HG02571 (cell line): ENCODE data around the gene GSX2.
"Not testable (repeated sequence)": the region's sequence is repeated elsewhere in the genome, so short reads cannot be mapped to it uniquely, and the experiment has no call there.

Experiments used
- ATAC-seq: cut with Tn5 transposase; IDR thresholded peaks from one replicate; pipeline ENCODE4 v1.9.1; 2021; ENCODE audit warnings: mild to moderate bottlenecking, moderate library complexity; ENCODE audit not compliant: unreplicated experiment

Gene GSX2

GRCh38 chr4:54102531-54103106, 2.7 kb downstream of the GSX2 start:
- no peak for ATAC-seq

- ATAC-seq, result no peak
These were observed 3.2 kb downstream of the GSX2 start for GRCh38 chr4:54103190-54103574.

GRCh38 chr4:54104907-54105306, 4.9 kb downstream of the GSX2 start:
- ATAC-seq, result no peak

- ATAC-seq, result no peak
These were observed 8.2 kb downstream of the GSX2 start for GRCh38 chr4:54107951-54108748.

- no peak for ATAC-seq
These were observed 9.5 kb downstream of the GSX2 start for GRCh38 chr4:54109241-54110018.

- ATAC-seq, result no peak
These were observed 10.1 kb downstream of the GSX2 start for GRCh38 chr4:54110019-54110416.

GRCh38 chr4:54113206-54113605, 13.2 kb downstream of the GSX2 start:
- not testable (repeated sequence) for ATAC-seq

- ATAC-seq, result not testable (repeated sequence)
These were observed 16.3 kb downstream of the GSX2 start for GRCh38 chr4:54116246-54116645.

GRCh38 chr4:54118850-54119589, 19.1 kb downstream of the GSX2 start:
- ATAC-seq, result no peak

GRCh38 chr4:54120518-54120917, 20.6 kb downstream of the GSX2 start:
- ATAC-seq, result no peak

- ATAC-seq, result no peak
These were observed 27.7 kb downstream of the GSX2 start for GRCh38 chr4:54127660-54128059.

GRCh38 chr4:54128694-54129093, 28.7 kb downstream of the GSX2 start:
- not testable (repeated sequence) for ATAC-seq

GRCh38 chr4:54139332-54139731, 39.4 kb downstream of the GSX2 start:
- no peak for ATAC-seq

GRCh38 chr4:54140287-54140686, 40.3 kb downstream of the GSX2 start:
- no peak for ATAC-seq

- ATAC-seq, result no peak
These were observed 44.2 kb downstream of the GSX2 start for GRCh38 chr4:54144199-54144598.

- ATAC-seq, result no peak
These were observed 44.8 kb downstream of the GSX2 start for GRCh38 chr4:54144661-54145171.

GRCh38 chr4:54146139-54146538, 46.2 kb downstream of the GSX2 start:
- ATAC-seq, result no peak

- ATAC-seq, result no peak
These were observed 49.4 kb downstream of the GSX2 start for GRCh38 chr4:54149323-54149722.
